Mucosa of gallbladder (tissue), 1 donor: Measurements from ENCODE around the gene SRRM4. TPM values are rescaled to one million over a fixed set of nuclear protein-coding genes. Genes with fewer than 3 reads are reported as not detected.
"Not testable (repeated sequence)": the region's sequence is repeated elsewhere in the genome, so short reads cannot be mapped to it uniquely, and the experiment has no call there.

Experiments
- DNase-seq: peaks from one replicate; pipeline ENCODE4 v3.0.0-alpha.2; 2020; ENCODE audit warnings: low spot score
- total RNA-seq: library from RNA; stranded (reverse); gene quantifications from one replicate; pipeline ENCODE4 v1.2.1, GENCODE V29; 2021
- donor health status: DM: no; HTN: no; CAD: no.

Gene SRRM4
- total RNA-seq, 1 donor from 2014 or later = 0.03 TPM

DNA sequence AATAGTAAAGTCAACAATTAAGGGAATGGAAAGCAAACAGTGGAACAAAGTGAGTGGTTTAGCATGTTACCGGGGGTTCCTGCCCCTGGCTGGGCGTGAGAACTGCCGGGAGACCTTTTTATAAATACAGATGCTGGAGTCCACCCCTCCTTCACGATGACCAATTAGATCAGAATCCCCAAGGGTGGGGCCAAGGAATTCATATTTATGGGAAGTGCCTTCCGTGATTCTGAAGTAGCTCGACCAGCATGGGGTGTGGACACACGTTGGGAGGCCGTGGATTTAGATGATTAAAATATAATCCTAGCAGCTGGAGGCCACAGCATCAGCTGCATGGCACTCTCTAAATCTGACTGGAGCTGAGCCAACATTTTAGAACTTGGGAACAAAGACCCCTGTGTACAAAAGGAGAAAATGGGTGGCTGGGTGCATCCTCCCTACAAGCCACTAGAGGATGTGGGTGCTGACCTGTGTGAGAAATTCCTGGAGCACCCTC is 87.9 kb downstream of the SRRM4 start:
- no peak for DNase-seq

DNA sequence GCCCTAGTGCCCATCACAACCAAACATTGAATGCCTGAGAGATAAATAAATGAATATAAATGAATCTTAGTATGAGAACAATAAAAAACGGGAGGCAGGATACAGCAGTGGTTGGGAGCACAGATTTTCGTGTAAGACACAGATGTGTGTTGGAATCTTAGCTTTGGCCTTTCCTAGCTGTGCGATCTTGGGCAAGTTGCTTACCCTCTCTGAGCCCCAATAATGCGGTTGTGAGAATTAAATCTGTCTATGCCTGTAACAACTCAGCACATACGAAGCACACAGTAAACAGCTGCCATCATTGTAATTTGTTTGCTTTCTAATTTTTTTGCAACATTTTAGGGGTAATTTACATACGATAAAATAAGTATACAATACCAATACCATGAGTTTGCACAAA is 89.8 kb downstream of the SRRM4 start:
- no peak for DNase-seq

DNA sequence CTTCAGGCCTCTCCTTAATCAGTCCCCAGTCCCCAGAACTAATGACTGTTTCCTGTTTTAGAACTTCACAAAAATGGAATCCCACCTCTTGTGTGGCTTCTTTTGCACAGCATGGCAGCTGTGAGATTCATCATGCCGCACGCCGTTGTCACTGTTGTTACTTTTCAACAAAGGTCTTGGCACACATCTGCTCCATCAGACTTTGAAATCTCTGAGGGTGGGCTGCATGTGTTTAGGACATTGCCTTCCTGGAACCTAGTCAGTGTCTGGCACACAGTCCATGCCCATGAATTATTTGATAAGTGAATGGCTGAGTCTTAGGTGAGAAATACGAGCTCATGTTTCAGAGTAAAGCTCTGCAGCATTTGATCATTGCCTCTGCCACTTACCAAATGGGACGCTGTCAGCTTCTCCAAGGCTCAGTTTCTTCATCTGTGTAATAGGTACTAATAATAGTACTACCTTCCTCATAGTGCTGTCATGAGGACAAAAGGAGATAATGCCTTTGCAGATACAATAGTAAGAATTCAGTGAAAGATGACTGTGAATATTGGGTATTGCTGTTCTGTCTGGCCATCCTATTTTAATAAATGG is 90.4 kb downstream of the SRRM4 start:
- DNase-seq = no peak

DNA sequence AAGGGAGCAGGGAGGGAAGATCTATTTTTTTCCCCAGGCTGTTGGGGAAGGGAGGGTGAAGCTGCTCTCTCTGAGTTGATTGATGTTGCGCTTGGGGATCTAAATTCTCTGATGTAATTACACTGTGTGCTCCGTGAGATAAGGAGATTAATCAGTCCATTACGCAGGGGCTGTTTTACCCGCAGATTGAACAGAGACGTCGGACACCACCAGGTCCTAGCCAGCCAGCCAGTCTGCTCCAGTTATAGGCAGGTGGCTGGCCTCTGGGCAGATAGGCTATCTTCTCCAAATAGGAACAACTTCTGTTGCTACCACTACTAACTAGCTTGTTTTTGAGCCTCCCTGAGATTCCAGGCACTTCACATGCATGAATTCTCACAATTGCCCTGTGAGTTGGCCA is 91.1 kb downstream of the SRRM4 start:
- no peak for DNase-seq

DNA sequence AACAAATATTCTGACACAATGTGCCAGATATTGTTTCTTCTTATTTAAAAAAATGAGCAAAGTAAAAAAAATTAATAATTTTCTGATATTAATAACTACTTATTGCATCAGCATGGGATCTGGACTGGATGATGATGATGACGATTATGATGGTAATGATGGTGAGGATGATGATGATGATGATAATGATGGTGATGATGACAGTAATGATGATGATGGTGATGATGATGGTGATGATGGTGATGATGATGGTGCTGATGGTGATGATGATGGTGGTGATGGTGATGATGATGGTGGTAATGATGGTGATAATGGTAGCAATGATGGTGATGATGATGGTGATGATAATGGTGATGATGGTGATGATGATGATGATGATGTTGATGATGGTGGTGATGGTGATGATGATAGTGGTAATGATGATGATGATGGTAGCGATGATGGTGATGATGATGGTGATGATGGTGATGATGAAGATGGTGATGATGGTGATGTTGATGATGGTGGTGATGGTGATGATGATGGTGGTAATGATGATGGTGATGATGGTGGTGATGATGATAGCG is 94.0 kb downstream of the SRRM4 start:
- no peak for DNase-seq

DNA sequence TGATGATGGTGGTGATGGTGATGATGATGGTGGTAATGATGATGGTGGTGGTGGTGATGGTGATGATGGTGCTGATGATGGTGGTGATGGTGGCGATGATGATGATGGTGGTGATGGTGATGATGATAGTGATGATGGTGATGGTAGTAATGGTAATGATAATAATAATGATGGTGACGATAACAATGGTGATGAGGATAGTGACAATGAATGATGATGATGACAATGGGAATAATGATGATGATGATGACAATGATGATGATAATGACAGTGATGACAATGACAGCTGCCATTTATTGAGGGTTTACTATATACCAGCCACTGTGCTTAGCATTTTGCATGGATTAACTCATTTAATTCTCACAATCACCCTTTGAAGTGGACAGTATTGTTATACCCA is 94.6 kb downstream of the SRRM4 start:
- DNase-seq = no peak

DNA sequence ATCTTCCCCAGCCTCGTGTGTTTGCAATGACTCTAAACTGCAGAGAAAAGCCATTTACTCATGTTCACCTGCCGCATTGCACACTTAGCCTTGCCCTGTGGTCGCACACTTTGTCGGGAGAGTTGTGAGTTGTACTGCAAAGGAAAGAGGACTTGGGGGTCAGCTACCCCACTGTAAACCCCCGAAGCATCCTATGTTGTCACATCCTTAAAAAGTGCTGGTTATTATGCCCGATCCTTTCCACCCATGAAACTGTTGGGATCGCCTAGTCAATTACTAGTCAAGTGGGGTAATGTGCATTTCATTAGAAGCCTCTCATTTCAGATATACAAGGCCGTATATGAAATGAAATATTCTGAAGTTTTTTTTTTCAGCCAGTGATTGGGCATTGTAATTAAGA is 98.2 kb downstream of the SRRM4 start:
- DNase-seq = no peak

DNA sequence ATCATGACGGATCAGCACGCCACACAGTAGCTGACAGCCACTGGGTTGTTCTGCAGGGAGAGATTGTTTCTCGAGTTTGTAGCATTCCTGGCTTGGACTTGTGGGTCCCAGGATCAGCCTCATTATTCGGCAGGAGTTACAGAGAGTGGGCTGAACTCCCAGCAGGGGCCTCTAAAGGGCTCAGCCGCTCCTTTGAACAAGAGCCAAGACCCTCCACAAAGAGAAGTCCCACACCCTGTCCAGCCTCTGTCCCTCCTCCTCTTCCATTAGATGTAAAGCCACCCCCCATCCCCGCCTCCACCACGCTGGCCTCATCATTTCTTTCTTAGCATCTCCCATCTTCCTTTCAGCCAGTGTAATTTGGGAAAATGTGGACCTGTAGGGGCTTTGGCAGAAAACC is 100.7 kb downstream of the SRRM4 start:
- DNase-seq = no peak

DNA sequence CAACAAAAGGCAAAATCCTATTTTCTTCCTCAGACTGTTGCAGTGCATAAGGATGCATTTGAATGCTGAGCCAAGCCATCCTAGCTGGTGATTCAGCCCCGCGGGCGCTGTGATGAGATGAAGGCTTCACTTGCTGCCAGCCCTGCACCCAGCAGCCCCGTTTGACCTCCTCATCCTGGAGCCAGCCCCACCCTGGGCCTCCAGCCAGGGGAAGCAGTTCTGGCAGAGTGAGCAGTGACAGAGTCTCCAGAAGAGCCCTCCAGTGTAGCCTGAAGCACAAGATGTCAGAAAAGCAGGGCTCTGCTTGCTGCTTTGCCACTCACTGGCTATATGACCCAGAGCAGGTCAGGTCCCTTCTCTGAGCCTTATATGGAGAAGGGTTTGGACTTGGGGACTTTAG is 101.2 kb downstream of the SRRM4 start:
- DNase-seq = no peak

DNA sequence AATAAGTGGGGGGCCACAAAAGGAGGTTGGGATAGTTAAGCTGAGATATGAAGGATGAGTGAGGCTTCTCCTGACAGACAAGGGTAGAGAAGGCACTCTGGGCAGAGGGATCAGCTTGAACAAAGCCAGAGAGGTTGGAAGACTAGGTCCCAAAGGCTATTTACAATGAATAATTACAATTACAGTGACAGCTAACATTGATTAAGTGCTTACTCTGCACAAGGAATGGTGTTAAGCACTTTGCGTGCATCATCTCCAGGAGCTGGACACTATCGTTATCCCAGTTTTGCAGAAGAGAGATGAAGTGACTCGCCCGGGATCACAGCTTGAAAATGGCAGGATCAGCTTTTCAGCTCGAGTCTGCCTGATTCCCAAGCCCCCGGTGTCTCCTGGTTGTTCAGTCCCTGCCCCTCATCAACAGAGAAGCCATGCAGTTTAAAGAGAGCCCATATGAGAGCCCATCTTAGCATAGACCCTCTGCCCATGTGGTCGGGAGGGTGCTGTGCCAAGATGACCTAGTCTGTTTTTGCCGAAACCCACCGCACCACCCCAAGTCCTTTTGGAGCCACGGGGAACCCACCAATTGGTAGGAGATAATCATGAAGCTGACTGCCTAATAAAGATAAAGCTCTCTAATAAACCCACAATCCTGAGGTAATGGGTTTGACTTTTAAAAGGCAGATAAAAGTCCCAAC is 107.5 kb downstream of the SRRM4 start:
- DNase-seq = no peak

DNA sequence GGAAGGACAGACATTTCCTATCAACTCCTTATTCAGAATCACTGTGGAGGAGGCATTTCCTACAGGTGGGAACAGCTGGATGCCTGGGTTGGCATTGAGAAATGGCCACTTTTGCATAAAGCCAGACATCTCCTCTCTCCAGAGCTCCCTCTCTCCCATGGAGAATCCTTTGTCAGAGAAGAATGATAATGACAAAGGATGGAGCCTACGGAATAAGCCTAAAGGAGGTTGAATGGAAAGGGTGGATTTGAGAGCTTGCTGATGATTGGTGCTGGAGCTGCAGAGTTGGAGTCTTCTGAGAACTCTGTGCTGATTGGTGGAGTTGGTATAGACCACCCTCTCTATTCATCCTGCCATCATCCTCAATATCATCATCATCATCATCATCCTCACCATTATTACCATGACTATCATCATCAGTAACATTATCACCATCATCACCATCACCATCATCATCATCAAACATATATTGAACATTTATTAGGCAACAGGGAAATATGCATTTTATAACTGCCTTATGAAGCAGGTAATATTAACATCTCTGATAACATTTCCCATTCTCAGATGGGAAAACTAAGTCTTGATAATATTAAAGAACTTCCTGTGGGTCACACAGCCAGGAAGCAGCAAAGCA is 108.2 kb downstream of the SRRM4 start:
- no peak for DNase-seq

DNA sequence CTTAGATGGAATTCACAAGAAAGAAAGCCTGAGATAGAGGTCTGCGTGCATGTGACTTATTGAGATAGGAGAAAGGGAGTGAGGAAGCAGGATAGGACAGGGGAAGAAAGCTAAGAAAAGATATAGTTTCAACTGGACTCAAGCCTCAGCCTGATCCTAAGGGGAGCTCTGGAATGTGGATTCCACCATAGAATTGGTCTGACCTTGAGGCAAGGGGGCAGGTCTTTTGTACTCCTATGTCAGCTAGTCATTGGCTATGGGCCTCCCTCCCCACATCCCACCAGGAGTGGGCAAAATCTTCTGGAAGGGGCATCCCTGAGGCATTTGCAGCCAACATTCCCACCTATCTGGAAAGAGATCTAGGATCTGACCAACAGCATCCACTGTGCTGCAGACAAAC is 108.9 kb downstream of the SRRM4 start:
- no peak for DNase-seq

DNA sequence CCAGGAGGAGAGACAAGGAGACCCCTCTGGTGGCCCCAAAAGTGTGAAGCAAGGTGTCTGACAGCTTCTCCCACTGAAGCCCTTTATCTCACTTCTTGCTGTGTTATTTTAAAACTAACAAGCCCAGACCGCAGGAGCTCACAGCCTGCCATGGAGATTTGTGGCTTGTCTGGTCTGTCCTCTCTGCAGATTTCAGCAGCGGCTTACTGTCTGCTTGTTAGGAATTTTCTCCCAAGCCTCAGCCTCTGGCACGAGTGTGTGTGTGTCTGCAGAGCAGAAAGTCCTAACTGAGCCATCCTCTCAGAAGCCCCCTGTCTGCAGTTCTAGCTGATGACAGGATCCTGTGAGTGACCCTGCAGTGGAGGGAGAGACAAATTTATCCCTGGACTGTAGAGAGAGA is 109.5 kb downstream of the SRRM4 start:
- DNase-seq = no peak

DNA sequence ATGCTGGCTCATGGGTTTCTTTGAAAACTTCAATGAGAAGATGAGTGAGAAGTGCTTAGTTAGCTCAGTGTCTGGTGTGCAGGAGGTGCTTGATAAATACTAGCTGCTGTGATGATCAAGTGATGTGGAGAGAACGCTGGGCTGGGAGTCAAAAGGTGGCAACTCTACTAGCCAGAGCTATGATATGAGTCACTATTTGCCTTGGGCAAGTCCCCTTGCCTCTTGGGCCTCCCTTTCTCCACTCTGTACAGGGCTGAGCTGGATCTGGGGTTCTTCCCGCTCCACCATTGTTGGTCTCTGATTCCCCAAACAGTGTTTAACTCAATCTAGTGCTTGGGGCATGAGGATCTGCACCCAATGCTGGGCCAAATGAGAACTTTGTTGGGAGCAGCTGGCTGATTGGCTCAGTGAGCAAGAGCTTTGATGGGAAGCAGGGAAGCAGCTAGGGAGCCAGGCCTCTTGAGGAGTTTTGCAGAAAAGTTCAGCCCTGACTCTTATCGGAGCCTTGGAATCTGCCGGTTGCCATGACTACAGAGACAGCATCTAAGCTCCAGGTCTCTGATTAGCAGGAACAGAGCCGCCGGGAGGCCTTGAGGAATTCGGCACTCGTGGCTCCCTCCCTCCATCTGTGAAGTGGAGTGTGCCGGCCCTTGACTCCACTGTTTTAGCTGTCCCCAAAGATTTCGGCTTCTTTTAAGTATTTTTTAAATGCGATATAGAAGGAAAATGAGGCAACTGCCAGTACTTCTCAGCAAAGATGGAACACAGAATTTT is 115.3 kb downstream of the SRRM4 start:
- no peak for DNase-seq

DNA sequence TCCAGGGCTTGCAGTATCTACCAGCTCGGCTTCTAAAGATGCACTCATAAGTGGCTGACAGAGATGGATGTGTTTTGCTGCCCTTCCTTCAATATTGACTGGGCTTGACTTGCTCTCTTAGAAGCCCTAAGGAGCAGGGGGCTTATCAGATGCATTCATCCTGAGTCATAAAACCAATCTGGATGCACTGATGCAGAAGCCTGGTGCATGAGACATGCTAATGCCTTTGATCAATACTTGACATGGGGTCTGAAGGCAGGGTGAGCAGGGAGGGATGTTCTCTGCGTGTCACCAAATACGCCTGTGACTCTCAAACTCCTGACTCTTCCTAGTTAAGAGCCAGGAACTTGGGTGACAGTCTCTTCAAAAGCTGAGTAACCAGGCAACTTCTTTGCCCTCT is 119.6 kb downstream of the SRRM4 start:
- no peak for DNase-seq

DNA sequence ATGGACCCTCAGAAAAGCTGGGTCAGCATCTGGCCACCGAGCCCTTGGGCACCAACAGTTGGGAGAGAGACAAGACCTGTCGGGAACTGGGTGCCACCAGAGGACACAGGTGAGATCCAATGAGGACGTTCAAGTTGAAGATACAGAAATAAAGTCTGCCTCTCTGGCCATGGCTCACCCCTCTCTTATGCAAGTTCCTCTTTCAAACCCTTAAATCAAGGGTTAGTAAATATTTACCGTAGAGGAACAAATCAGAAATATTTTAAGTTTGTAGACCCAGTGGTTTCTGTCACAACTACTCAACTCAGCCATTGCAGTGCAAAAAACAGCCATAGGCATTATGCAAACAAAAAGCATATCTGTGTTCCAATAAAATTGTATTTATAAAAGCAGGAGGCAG is 120.9 kb downstream of the SRRM4 start:
- no peak for DNase-seq

DNA sequence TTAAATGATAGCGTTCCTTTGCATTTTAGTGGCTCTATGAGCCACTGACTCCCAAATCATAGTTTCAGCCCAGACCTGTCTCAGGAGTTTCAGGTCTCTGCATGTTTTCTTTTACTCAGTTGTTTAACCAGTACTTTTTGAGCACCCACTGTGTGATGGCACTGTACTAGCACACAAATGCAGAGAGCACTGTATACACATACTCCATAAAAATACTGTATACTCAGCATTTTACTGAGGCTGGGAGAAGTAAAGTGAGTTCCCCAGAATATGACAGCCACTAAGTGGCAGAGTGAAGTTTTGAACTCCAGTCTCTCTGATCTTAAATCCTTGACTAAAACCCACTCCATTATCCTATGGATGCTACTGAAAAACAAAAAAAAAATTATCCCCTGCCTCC is 121.4 kb downstream of the SRRM4 start:
- DNase-seq = no peak

DNA sequence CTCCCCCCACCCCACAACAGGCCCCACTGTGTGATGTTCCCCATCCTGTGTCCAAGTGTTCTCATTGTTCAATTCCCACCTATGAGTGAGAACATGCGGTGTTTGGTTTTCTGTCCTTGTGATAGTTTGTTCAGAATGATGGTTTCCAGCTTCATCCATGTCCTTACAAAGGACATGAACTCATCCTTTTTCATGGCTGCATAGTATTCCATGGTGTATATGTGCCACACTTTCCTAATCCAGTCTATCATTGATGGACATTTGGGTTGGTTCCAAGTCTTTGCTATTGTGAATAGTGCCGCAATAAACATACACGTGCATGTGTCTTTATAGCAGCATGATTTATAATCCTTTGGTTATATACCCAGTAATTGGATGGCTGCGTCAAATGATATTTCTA is 123.6 kb downstream of the SRRM4 start:
- DNase-seq = not testable (repeated sequence)

DNA sequence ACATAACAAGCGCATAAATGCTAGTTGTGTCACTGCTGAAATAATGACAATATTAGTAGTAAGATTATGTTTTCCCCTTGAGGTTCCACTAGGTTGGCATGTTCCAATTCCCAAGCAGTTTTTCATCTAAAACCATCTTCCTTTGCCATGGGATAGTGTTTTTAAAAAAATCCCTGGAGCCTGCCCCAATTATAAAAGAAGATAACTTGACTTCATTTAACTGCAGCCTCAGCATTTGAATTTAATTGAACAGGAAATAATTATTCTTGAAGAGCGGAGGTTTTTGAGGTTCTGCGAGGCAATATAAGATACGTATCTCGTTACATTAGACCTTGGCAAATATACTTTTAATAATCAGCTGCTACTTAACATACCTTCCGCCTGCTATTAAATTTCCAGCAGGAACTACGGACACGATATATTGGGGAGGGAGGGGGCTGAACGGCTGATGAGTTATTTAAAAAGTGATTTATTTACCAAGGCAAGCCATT is 132.2 kb downstream of the SRRM4 start:
- DNase-seq = no peak

DNA sequence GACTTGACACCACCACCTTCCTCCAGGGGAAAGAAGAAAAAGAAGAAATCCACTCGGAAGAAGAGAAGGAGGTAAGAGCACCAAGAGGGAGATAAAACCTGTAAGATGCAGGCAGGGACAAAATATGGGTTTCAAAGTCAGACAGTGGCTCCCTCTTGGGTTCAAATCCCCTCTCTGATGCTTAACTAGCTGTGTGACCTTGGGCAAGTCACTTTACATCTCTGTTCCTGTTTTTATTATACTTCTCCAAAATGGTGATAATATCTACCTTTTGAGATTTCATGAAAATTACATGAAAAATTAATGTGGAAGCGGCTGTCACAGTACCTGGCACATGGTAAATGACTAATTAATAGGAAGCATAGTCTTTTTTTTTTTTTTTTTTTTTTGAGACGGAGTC is 133.0 kb downstream of the SRRM4 start:
- DNase-seq = no peak

DNA sequence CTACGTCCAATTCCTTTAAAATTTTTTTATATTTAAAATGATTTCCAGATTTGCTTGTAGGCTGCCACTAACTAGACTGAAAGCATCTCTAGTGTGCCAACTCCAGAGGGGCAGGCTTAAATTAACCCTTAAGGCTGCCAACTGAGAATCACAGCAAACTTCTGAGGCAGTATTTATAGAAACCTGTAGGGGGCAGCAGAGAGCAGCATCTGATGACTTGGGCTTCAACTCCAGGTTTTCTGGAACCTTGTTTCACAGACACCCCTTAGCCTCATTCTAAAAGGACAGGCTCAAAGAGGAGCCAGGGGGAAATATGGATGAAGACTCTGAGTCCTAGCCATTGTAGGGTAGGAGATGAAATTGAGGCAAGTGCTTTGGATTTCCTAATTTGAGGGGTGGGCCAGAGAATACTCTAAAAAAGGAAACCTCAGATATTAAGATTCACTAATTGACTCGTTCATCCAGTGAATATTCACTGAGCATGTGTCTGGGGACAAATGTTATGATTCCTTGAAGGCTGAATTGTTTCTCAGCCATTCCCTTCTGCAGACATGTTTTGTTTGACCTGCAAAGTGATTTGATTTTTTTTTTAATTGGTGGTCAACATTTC is 134.1 kb downstream of the SRRM4 start:
- DNase-seq = peak; percentile 32

DNA sequence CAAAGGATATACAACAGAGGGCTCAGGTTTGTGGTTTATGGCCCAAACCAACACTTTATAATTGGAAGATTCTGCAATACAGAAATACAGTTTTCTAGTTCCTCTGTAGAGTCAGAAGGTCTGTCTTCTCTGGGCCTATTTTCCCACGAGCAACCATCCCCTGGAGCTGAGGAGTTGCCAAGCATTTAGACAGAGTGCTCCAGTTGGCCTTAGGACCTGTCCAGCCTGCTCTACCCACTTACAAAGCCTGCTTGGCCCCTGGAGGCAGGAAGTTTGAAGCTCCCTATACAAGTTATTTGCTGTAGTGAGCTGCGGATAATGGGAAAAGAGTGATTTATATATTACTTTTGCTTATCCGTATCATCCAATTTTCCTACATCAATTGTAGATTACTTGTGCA is 136.6 kb downstream of the SRRM4 start:
- DNase-seq = no peak
